IMR-90 (cell line): ENCODE data around the gene NDC80. TPM values are rescaled to one million over a fixed set of nuclear protein-coding genes. Genes with fewer than 3 reads are reported as not detected.

Experiments used
- ATAC-seq: fragments of 200-7000 bp; cut with Tn5 transposase; 2 replicates; pipeline ENCODE4 v1.9.1; 2020; ENCODE audit warnings: low read depth, mild to moderate bottlenecking, moderate library complexity
- BruUV-seq: library from RNA; stranded (reverse); fragments of 400-500 nt; replicated peaks from 2 replicates; lab custom pipeline; 2021; lab: Mats Ljungman, UMichigan
- CTCF ChIA-PET: fragments of 300-600 bp; formaldehyde crosslinking; extraction: SDS; loops from one replicate; lab custom pipeline; 2021; ENCODE audit warnings: antibody characterized with exemption; lab: Yijun Ruan, JAX
- POLR2A ChIA-PET: fragments of 300-600 bp; sonication (Branson Sonifier 250); formaldehyde crosslinking; loops from one replicate; lab custom pipeline; 2022; ENCODE audit warnings: antibody characterized with exemption; ENCODE audit not compliant: unreplicated experiment; lab: Charles Lee
- DNase-seq: peaks from one replicate; pipeline ENCODE4 v3.0.0; 2013
- H2AFZ ChIP-seq: replicated peaks from 2 replicates; pipeline ENCODE3; 2013; ENCODE audit warnings: low read length, mild to moderate bottlenecking; ENCODE audit not compliant: poor library complexity
- H2AK5ac ChIP-seq: 2 replicates; pipeline ENCODE4 v1.6.1; 2013; ENCODE audit warnings: low read depth, low read length, inconsistent platforms
- H2AK9ac ChIP-seq: replicated peaks from 2 replicates; pipeline ENCODE3; 2013; ENCODE audit warnings: mild to moderate bottlenecking, low read depth, low read length, moderate library complexity; ENCODE audit not compliant: poor library complexity
- H2BK120ac ChIP-seq: 2 replicates; pipeline ENCODE4 v1.6.1; 2013; ENCODE audit warnings: low read depth, low read length, inconsistent platforms
- H2BK15ac ChIP-seq: 3 replicates; pipeline ENCODE4 v1.6.1; 2013; ENCODE audit warnings: low read depth, low read length, inconsistent platforms
- H2BK20ac ChIP-seq: 2 replicates; pipeline ENCODE4 v1.6.1; 2013; ENCODE audit warnings: low read depth, mild to moderate bottlenecking, inconsistent platforms, low read length, moderate library complexity
- H2BK5ac ChIP-seq: 2 replicates; pipeline ENCODE4 v1.6.1; 2013; ENCODE audit warnings: mild to moderate bottlenecking, low read depth, low read length, inconsistent platforms; ENCODE audit not compliant: poor library complexity, severe bottlenecking
- H3K14ac ChIP-seq: replicated peaks from 2 replicates; pipeline ENCODE4 v1.6.1; 2013; ENCODE audit warnings: low read depth, low read length, inconsistent platforms
- H3K18ac ChIP-seq: 2 replicates; pipeline ENCODE4 v1.6.1; 2013; ENCODE audit warnings: low read depth, low read length, control low read depth
- H3K23ac ChIP-seq: 2 replicates; pipeline ENCODE4 v1.6.1; 2013; ENCODE audit warnings: low read depth, low read length, inconsistent platforms
- H3K27ac ChIP-seq: 2 replicates; pipeline ENCODE4 v1.5.1; 2013; ENCODE audit warnings: mild to moderate bottlenecking, control low read depth, low read length; ENCODE audit not compliant: insufficient read depth
- H3K27me3 ChIP-seq: 2 replicates; pipeline ENCODE4 v1.6.1; 2013; ENCODE audit warnings: low read length; ENCODE audit not compliant: control insufficient read depth, insufficient read depth
- H3K36me3 ChIP-seq: 2 replicates; pipeline ENCODE4 v1.6.1; 2013; ENCODE audit warnings: low read length, mixed read lengths; ENCODE audit not compliant: control insufficient read depth, insufficient read depth
- H3K4ac ChIP-seq: 2 replicates; pipeline ENCODE4 v1.6.1; 2013; ENCODE audit warnings: low read depth, low read length, inconsistent platforms
- H3K4me1 ChIP-seq: 2 replicates; pipeline ENCODE4 v1.6.1; 2013; ENCODE audit warnings: low read length, mixed read lengths; ENCODE audit not compliant: control insufficient read depth, insufficient read depth
- H3K4me2 ChIP-seq: 2 replicates; pipeline ENCODE4 v1.6.1; 2013; ENCODE audit warnings: low read depth, mild to moderate bottlenecking, control low read depth, low read length, moderate library complexity
- H3K4me3 ChIP-seq: 2 replicates; pipeline ENCODE4 v1.5.1; 2013; ENCODE audit warnings: low read depth, mild to moderate bottlenecking, control low read depth, low read length, moderate library complexity; ENCODE audit not compliant: insufficient read depth
- H3K56ac ChIP-seq: 2 replicates; pipeline ENCODE4 v1.6.1; 2013; ENCODE audit warnings: low read length, inconsistent platforms; ENCODE audit not compliant: insufficient read depth; ENCODE audit errors: extremely low read depth
- H3K79me1 ChIP-seq, 2 experiments: 2 replicates each; pipeline ENCODE4 v1.6.1; 2013; ENCODE audit warnings: low read length in 2 of 2, inconsistent platforms in 1 of 2, low read depth in 1 of 2
- H3K9ac ChIP-seq: 2 replicates; pipeline ENCODE4 v1.6.1; 2013; ENCODE audit warnings: low read depth, low read length, control low read depth
- H3K9me1 ChIP-seq: 2 replicates; pipeline ENCODE4 v1.6.1; 2013; ENCODE audit warnings: low read length, inconsistent platforms; ENCODE audit not compliant: insufficient read depth
- H3K9me3 ChIP-seq: 2 replicates; pipeline ENCODE4 v1.6.1; 2013; ENCODE audit warnings: low read length; ENCODE audit not compliant: control insufficient read depth, insufficient read depth
- H4K20me1 ChIP-seq: 2 replicates; pipeline ENCODE4 v1.6.1; 2013; ENCODE audit warnings: low read length, inconsistent platforms; ENCODE audit not compliant: insufficient read depth
- H4K5ac ChIP-seq: 2 replicates; pipeline ENCODE4 v1.6.1; 2013; ENCODE audit warnings: mild to moderate bottlenecking, low read depth, low read length, control low read depth
- H4K8ac ChIP-seq, 2 experiments: 2 replicates each; pipeline ENCODE4 v1.6.1; 2013; ENCODE audit warnings: low read depth in 2 of 2, low read length in 2 of 2, control low read depth in 1 of 2, inconsistent platforms in 1 of 2
- H4K91ac ChIP-seq: 2 replicates; pipeline ENCODE4 v1.6.1; 2013; ENCODE audit warnings: low read depth, low read length, inconsistent platforms; ENCODE audit not compliant: insufficient read depth
- CHD1 ChIP-seq: IDR thresholded peaks from 2 replicates; pipeline ENCODE4 v1.6.1; 2012; ENCODE audit warnings: low read depth, low read length, improper control_type of control experiment
- CTCF ChIP-seq: conservative IDR thresholded peaks from 2 replicates; pipeline ENCODE4 v1.5.1; 2012; ENCODE audit warnings: mild to moderate bottlenecking, low read depth, low read length, improper control_type of control experiment
- ELK1 ChIP-seq: fragments of 150-350 bp; IDR thresholded peaks from 2 replicates; pipeline ENCODE4 v1.6.1; 2016; ENCODE audit warnings: low read depth, mild to moderate bottlenecking, low read length, moderate library complexity, borderline replicate concordance
- MAFK ChIP-seq: IDR thresholded peaks from 2 replicates; pipeline ENCODE4 v1.6.1; 2012; ENCODE audit warnings: low read depth, low read length, improper control_type of control experiment
- MAZ ChIP-seq: IDR thresholded peaks from 2 replicates; pipeline ENCODE4 v1.6.1; 2012; ENCODE audit warnings: low read depth, mild to moderate bottlenecking, low read length, improper control_type of control experiment, moderate library complexity, borderline replicate concordance
- MXI1 ChIP-seq: IDR thresholded peaks from 2 replicates; pipeline ENCODE4 v1.6.1; 2012; ENCODE audit warnings: low read depth, mild to moderate bottlenecking, low read length, moderate library complexity, borderline replicate concordance
- NFE2L2 ChIP-seq: fragments of 150-350 bp; IDR thresholded peaks from 2 replicates; pipeline ENCODE4 v1.6.1; 2016; ENCODE audit warnings: low read depth, mild to moderate bottlenecking, low read length
- POLR2A ChIP-seq: IDR thresholded peaks from 2 replicates; pipeline ENCODE4 v1.6.1; 2012; ENCODE audit warnings: mild to moderate bottlenecking, low read depth, low read length
- RAD21 ChIP-seq: IDR thresholded peaks from 2 replicates; pipeline ENCODE4 v1.6.1; 2012; ENCODE audit warnings: low read length, improper control_type of control experiment
- USF2 ChIP-seq: fragments of 150-350 bp; IDR thresholded peaks from 2 replicates; pipeline ENCODE4 v1.6.1; 2017; ENCODE audit warnings: mild to moderate bottlenecking, antibody characterized with exemption, low read length, low read depth
- WGBS, 2 experiments: methylation state at CpG; one replicate each; pipeline versions ENCODE4 v1.1.5 to v1.1.7; 2013; ENCODE audit warnings: missing lambda C conversion rate in 2 of 2; ENCODE audit not compliant: insufficient read length in 1 of 2; ENCODE audit errors: extremely low coverage in 2 of 2; 5-methylcytosine and 5-hydroxymethylcytosine counted together
- dilution Hi-C: fragments of 300-500 bp; cut with HindIII; formaldehyde crosslinking; loops from one replicate; pipeline ENCODE4 v1.14.3; 2018; ENCODE audit warnings: low sequenced_read_pairs; ENCODE audit not compliant: unreplicated experiment
- in situ Hi-C: fragments of 300-500 bp; cut with MboI; formaldehyde crosslinking; loops from 3 replicates; pipeline ENCODE4 v1.14.3; 2019; ENCODE audit warnings: low sequenced_read_pairs, inconsistent platforms, mixed read lengths
- intact Hi-C: fragments of 100-400 bp; cut with micrococcal nuclease; formaldehyde crosslinking; loops from 2 replicates; pipeline ENCODE4 v1.10.0; 2022
- polyA plus RNA-seq, 3 experiments: library from polyadenylated mRNA; depleted of rRNA; stranded (reverse); fragments of >200 nt; gene quantifications; 2 replicates each; pipeline ENCODE4 v1.2.3, GENCODE V29; 2012; ENCODE audit warnings: low replicate concordance in 1 of 3
- total RNA-seq: library from RNA; depleted of rRNA; stranded (reverse); fragments of >200 nt; gene quantifications from 2 replicates; pipeline ENCODE4 v1.2.3, GENCODE V29; 2012

The NDC80 gene
- total and polyA plus RNA-seq, 2 of the 4 experiments (the other 2 are of a cell fraction) = 11.8 to 15.5 TPM

DNA sequence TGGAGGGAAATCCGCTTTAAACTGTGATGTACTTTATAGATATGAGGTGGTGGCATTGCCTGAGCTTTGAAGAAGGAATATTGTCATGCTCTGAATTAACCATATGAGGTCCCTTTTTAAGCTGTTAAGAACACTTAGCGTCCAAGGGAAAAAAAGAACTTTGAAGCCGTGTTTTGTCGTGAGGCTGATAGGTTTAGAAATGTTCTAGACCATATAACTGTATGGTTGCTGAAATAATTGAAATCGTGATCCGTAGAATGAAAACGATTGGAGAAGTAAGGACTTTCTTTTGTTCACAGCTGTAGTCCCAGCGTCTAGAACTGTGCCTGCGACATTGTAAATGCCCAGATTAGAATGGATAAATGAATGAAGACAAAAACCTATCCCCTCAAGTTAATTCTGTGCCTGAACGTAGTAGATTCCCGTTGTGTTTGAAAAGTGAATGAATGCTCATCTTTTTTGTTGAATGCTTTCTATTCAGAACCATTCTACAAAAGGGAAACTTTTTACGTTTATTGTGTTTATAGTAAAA, 85.7 kb downstream of the NDC80 start:
- H3K4me1 ChIP-seq = peaks cover 6% of the 10 kb centered on the region
- no peak for ATAC-seq
- H4K20me1 ChIP-seq = peaks cover 44% of the 10 kb centered on the region
- H3K4me2 ChIP-seq = peak overlapping the region; percentile 87
- peak overlapping the region; percentile 83 for H3K56ac ChIP-seq
- intact Hi-C loops (loop anchor here (5.0 kb wide), 1 partner anchor 110 kb away; no protein-coding TSS in a partner anchor), in situ Hi-C loops (no loop called here), dilution Hi-C loops (no loop called here)
- peak overlapping the region; percentile 91; the same call in 1 of the 2 replicates for H3K4ac ChIP-seq
- peak overlapping the region; percentile 86 for H3K14ac ChIP-seq
- peak overlapping the region; percentile 53; the same call in 1 of the 2 replicates for H2BK120ac ChIP-seq
- peak overlapping the region; percentile 84 for H3K27ac ChIP-seq
- H3K4me3 ChIP-seq = peak overlapping the region; percentile 91
- H3K18ac ChIP-seq = peak overlapping the region; percentile 64; the same call in 1 of the 2 replicates
- H3K9me1 ChIP-seq = peaks cover 3% of the 10 kb centered on the region; the same call in 1 of the 2 replicates
- TF ChIP-seq POLR2A (no peak), MXI1 (no peak), CTCF (no peak), ELK1 (no peak), MAZ (no peak), USF2 (no peak), NFE2L2 (no peak), CHD1 (no peak), RAD21 (no peak), MAFK (no peak)
- DNase-seq = no peak
- POLR2A ChIA-PET = interaction anchor here (1.0 kb wide), 1 partner anchor 17 kb away, joined by 4 read pairs; no protein-coding TSS in a partner anchor
- no peak overlapping the region for H2AK9ac ChIP-seq
- H4K5ac ChIP-seq = peak overlapping the region; percentile 5; the same call in 1 of the 2 replicates
- H4K91ac ChIP-seq = 0 out of 2 replicates have a peak overlapping the region, but pooled peaks have one; percentile 31
- peak overlapping the region; percentile 22 for H2AK5ac ChIP-seq
- H3K79me1 ChIP-seq = peaks cover 0 to 9% of the 10 kb centered on the region in 2 experiments; a peak in 1 of 4 replicates
- CTCF ChIA-PET = no interaction called here
- H3K23ac ChIP-seq = peak overlapping the region; percentile 98; the same call in 1 of the 2 replicates
- H4K8ac ChIP-seq = peak overlapping the region; percentile 3 to 41; a peak in 3 of 4 replicates
- peak overlapping the region; percentile 69 for H3K9ac ChIP-seq
- H2AFZ ChIP-seq = peak overlapping the region; percentile 98
- peak overlapping the region; percentile 33; the same call in 1 of the 3 replicates for H2BK15ac ChIP-seq
- no peaks in the 10 kb centered on the region for H3K27me3 ChIP-seq
- WGBS, 2 experiments = 0% methylated on average over 4 of the region's 12 CpGs; no CpG with 5 or more reads in 1 of the 2 experiments
- no peaks in the 10 kb centered on the region for H3K36me3 ChIP-seq
- H3K9me3 ChIP-seq = no peaks in the 10 kb centered on the region
- peak overlapping the region; percentile 96 for H2BK5ac ChIP-seq
- no TSS peak for BruUV-seq
- peak overlapping the region; percentile 38; the same call in 1 of the 2 replicates for H2BK20ac ChIP-seq
